Keratinocyte (primary cell): ENCODE data around the gene SORL1. TPM values are rescaled to one million over a fixed set of nuclear protein-coding genes. Genes with fewer than 3 reads are reported as not detected.

Source experiments
- DNase-seq: peaks from one replicate; pipeline ENCODE4 v3.0.0-alpha.2; 2011; ENCODE audit warnings: low read depth, missing footprints, low spot score
- FAIRE-seq: peaks from 2 replicates; lab custom pipeline; 2011; peaks lifted over from hg19 to GRCh38; lab: Jason Lieb, UNC
- H2AFZ ChIP-seq: 2 replicates; pipeline ENCODE4 v1.6.0; 2012; ENCODE audit warnings: low read length, control low read depth, inconsistent platforms; ENCODE audit not compliant: control insufficient read depth
- H3K27ac ChIP-seq: 2 replicates; pipeline ENCODE4 v1.5.1; 2011; ENCODE audit warnings: low read length; ENCODE audit not compliant: control insufficient read depth, insufficient read depth
- H3K27me3 ChIP-seq: 3 replicates; pipeline ENCODE4 v1.6.0; 2011; ENCODE audit warnings: low read length; ENCODE audit not compliant: control insufficient read depth, insufficient read depth; ENCODE audit errors: extremely low read depth
- H3K36me3 ChIP-seq, 2 experiments: 2 replicates in 1 of 2; 3 replicates in 1 of 2; pipeline ENCODE4 v1.5.1; 2011; ENCODE audit warnings: low read length in 2 of 2, mild to moderate bottlenecking in 1 of 2; ENCODE audit not compliant: control insufficient read depth in 2 of 2, insufficient read depth in 2 of 2; ENCODE audit errors: extremely low read depth in 1 of 2
- H3K4me1 ChIP-seq: 3 replicates; pipeline ENCODE4 v1.5.1; 2011; ENCODE audit warnings: low read length; ENCODE audit not compliant: control insufficient read depth, insufficient read depth; ENCODE audit errors: extremely low read depth
- H3K4me2 ChIP-seq: 3 replicates; pipeline ENCODE4 v1.6.0; 2011; ENCODE audit warnings: low read depth, low read length; ENCODE audit not compliant: control insufficient read depth, insufficient read depth; ENCODE audit errors: extremely low read depth
- H3K4me3 ChIP-seq, 3 experiments: fragments of 200-600 bp in 1 of 3; sonication (generic) in 1 of 3; 2 replicates in 2 of 3; 3 replicates in 1 of 3; pipeline ENCODE4 v1.5.1; 2011 to 2016; ENCODE audit warnings: low read length in 3 of 3, mild to moderate bottlenecking in 3 of 3, control low read depth in 2 of 3, inconsistent platforms in 1 of 3, low read depth in 1 of 3, mixed read lengths in 1 of 3, mixed run types in 1 of 3, moderate library complexity in 1 of 3; ENCODE audit not compliant: control insufficient read depth in 2 of 3, insufficient read depth in 2 of 3; ENCODE audit errors: extremely low read depth in 1 of 3
- H3K79me2 ChIP-seq: 2 replicates; pipeline ENCODE4 v1.6.0; 2012; ENCODE audit warnings: low read length; ENCODE audit not compliant: control insufficient read depth, insufficient read depth
- H3K9ac ChIP-seq: 3 replicates; pipeline ENCODE4 v1.6.0; 2011; ENCODE audit warnings: low read length; ENCODE audit not compliant: control insufficient read depth, insufficient read depth; ENCODE audit errors: extremely low read depth
- H3K9me1 ChIP-seq: 3 replicates; pipeline ENCODE4 v1.6.0; 2011; ENCODE audit warnings: low read length; ENCODE audit not compliant: control insufficient read depth, insufficient read depth; ENCODE audit errors: extremely low read depth
- H3K9me3 ChIP-seq: 2 replicates; pipeline ENCODE4 v1.5.1; 2012; ENCODE audit warnings: low read depth, low read length; ENCODE audit not compliant: control insufficient read depth
- H4K20me1 ChIP-seq: 3 replicates; pipeline ENCODE4 v1.6.0; 2011; ENCODE audit warnings: low read length; ENCODE audit not compliant: control insufficient read depth, insufficient read depth; ENCODE audit errors: extremely low read depth
- EZH2 ChIP-seq: IDR thresholded peaks from one replicate; pipeline ENCODE4 v1.6.1; 2012; ENCODE audit warnings: inconsistent platforms, mild to moderate bottlenecking, low read length, moderate library complexity
- dilution Hi-C: fragments of 300-500 bp; cut with MboI; formaldehyde crosslinking; loops from one replicate; pipeline ENCODE4 v1.7.0; 2020; ENCODE audit warnings: low sequenced_read_pairs; ENCODE audit not compliant: extremely low pct_ligation_motif_present
- polyA plus RNA-seq, 5 experiments: library from polyadenylated mRNA; depleted of rRNA in 3 of 5; stranded (reverse) in 3 of 5; stranded (forward) in 1 of 5; unstranded in 1 of 5; fragments of >200 nt; gene quantifications; 1 replicate in 1 of 5; 2 replicates in 3 of 5; 3 replicates in 1 of 5; pipeline versions ENCODE4 v1.2.1 to v1.2.3, GENCODE V29; 2011 to 2012; ENCODE audit warnings: missing spikeins in 2 of 5, low read depth in 1 of 5, low replicate concordance in 1 of 5
- TF ChIP-seq, protein P1 (sequence below), 3 experiments: IDR thresholded peaks in 1 of 3; conservative IDR thresholded peaks in 1 of 3; optimal IDR thresholded peaks in 1 of 3; 2 replicates in 2 of 3; 3 replicates in 1 of 3; pipeline versions ENCODE3 to v1.5.1; 2011; ENCODE audit warnings: low read length in 3 of 3, mild to moderate bottlenecking in 3 of 3, moderate library complexity in 2 of 3, control low read depth in 1 of 3, inconsistent platforms in 1 of 3; ENCODE audit not compliant: insufficient read depth in 2 of 3; ENCODE audit errors: extremely low read depth in 1 of 3

Gene SORL1
- polyA plus RNA-seq, 1 donor (not counting 4 experiments of a cell fraction or from before 2014, with no cell fraction given), result 38.9 TPM

DNA sequence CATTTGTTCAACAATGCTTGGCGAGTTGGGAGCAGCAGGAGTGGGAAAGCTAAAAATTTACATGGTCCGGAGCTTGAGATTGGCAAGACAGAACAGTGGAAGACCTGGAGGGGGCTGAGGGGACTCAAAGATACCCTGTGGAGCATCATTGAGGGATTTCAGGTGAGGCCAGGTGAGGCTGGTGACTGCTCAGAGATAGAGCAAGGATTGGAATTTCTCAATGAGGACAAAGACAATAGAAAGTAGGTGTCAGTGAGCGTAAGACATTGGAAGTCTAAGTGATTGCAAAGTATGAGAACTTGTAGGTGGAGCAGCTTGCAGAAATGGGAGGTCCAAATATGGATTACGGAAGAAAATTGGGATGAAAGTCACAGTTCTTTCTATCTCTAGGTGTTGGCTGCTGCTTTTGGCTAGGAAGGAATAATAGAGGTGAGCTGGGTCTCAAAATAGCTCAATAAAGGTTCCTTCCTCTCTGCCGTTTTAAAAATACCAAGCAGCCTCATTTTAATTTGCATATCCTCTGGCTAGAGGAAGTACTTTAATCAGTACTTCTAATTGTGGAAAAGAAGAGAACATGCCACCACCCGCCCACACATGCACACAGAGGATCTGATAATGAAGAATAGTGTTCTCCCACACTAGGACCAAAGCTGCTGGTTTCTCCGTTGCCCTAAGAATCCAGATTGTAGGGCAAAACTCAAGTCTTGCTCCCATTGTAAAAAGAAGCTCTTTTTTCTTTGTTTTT, 42.4 kb downstream of the SORL1 start:
- Histone ChIP-seq H3K9me3 (no peaks in the 10 kb centered on the region), H4K20me1 (no peaks in the 10 kb centered on the region), H3K9me1 (no peaks in the 10 kb centered on the region), H3K36me3 (peaks cover 0 to 11% of the 10 kb centered on the region in 2 experiments), H3K4me3 (peak overlapping the region in 2 of 3 experiments; percentile 6 to 21), H3K27ac (no peak overlapping the region), H3K79me2 (no peaks in the 10 kb centered on the region), H3K4me1 (peaks cover 13% of the 10 kb centered on the region), H3K4me2 (peak overlapping the region; percentile 60), H3K9ac (no peak overlapping the region), H3K27me3 (no peaks in the 10 kb centered on the region), H2AFZ (peak overlapping the region; percentile 57)
- dilution Hi-C loops, result no loop called here
- DNase-seq (no peak), FAIRE-seq (peak; percentile 76)
- no peak for TF ChIP-seq EZH2
- TF ChIP-seq, protein P1, sequence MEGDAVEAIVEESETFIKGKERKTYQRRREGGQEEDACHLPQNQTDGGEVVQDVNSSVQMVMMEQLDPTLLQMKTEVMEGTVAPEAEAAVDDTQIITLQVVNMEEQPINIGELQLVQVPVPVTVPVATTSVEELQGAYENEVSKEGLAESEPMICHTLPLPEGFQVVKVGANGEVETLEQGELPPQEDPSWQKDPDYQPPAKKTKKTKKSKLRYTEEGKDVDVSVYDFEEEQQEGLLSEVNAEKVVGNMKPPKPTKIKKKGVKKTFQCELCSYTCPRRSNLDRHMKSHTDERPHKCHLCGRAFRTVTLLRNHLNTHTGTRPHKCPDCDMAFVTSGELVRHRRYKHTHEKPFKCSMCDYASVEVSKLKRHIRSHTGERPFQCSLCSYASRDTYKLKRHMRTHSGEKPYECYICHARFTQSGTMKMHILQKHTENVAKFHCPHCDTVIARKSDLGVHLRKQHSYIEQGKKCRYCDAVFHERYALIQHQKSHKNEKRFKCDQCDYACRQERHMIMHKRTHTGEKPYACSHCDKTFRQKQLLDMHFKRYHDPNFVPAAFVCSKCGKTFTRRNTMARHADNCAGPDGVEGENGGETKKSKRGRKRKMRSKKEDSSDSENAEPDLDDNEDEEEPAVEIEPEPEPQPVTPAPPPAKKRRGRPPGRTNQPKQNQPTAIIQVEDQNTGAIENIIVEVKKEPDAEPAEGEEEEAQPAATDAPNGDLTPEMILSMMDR (optimal IDR thresholded peaks at IDR 0.05 in 1 of 3, IDR thresholded peaks at IDR 0.05 in 1 of 3, conservative IDR thresholded peaks at IDR 0.05 in 1 of 3; ENCODE audit: extremely low read depth in 1 of 3, insufficient read depth in 2 of 3, low read length in 3 of 3), result no peak

- H3K36me3 ChIP-seq, result peaks cover 0 to 7% of the 10 kb centered on the region in 2 experiments
- H3K4me2 ChIP-seq, result no peak overlapping the region
- peaks cover 13% of the 10 kb centered on the region for H3K4me1 ChIP-seq
- no peaks in the 10 kb centered on the region for H4K20me1 ChIP-seq
- H2AFZ ChIP-seq, result no peak overlapping the region
- no peaks in the 10 kb centered on the region for H3K9me1 ChIP-seq
- H3K27ac ChIP-seq, result no peak overlapping the region
- no peaks in the 10 kb centered on the region for H3K79me2 ChIP-seq
- DNase-seq (no peak), FAIRE-seq (no peak)
- H3K27me3 ChIP-seq, result no peaks in the 10 kb centered on the region
- no peak for TF ChIP-seq EZH2
- TF ChIP-seq, protein P1 (optimal IDR thresholded peaks at IDR 0.05 in 1 of 3, IDR thresholded peaks at IDR 0.05 in 1 of 3, conservative IDR thresholded peaks at IDR 0.05 in 1 of 3; ENCODE audit: extremely low read depth in 1 of 3, insufficient read depth in 2 of 3, low read length in 3 of 3), result no peak
- no peaks in the 10 kb centered on the region for H3K9me3 ChIP-seq
- H3K9ac ChIP-seq, result no peak overlapping the region
- no peak overlapping the region for H3K4me3 ChIP-seq
- dilution Hi-C loops, result no loop called here
Measured at GRCh38 chr11:121497176-121497998, 45.3 kb downstream of the SORL1 start.
